Measurements from ENCODE around the gene GNG14.
"Not testable (repeated sequence)": the region's sequence is repeated elsewhere in the genome, so short reads cannot be mapped to it uniquely, and the experiment has no call there.

GNG14 gene

DNA sequence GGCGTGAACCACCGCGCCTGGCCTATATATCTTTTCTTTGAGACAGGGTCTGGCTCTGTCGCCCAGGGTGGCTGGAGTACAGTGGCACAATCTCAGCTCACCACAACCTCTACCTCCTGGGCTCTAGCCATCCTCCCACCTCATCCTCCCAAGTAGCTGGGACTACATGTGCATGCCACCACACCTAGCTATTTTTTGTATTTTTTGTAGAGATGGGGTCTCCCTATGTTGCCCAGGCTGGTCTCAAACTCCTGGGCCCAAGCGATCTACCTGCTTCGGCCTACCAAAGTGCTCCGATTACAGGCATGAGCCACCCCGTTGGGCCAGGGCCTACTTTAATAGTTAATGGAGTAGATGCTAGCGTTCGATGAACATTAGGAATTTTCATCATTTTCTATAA, 32.5 kb downstream of the GNG14 start:
- TF ChIP-seq, protein P1, sequence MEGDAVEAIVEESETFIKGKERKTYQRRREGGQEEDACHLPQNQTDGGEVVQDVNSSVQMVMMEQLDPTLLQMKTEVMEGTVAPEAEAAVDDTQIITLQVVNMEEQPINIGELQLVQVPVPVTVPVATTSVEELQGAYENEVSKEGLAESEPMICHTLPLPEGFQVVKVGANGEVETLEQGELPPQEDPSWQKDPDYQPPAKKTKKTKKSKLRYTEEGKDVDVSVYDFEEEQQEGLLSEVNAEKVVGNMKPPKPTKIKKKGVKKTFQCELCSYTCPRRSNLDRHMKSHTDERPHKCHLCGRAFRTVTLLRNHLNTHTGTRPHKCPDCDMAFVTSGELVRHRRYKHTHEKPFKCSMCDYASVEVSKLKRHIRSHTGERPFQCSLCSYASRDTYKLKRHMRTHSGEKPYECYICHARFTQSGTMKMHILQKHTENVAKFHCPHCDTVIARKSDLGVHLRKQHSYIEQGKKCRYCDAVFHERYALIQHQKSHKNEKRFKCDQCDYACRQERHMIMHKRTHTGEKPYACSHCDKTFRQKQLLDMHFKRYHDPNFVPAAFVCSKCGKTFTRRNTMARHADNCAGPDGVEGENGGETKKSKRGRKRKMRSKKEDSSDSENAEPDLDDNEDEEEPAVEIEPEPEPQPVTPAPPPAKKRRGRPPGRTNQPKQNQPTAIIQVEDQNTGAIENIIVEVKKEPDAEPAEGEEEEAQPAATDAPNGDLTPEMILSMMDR (IDR thresholded peaks at IDR 0.05; ENCODE audit: borderline replicate concordance, insufficient read depth, low read depth, low read length), result no peak
- no peak overlapping the region for H3K4me3 ChIP-seq (ENCODE audit: low read depth, low read length)

DNA sequence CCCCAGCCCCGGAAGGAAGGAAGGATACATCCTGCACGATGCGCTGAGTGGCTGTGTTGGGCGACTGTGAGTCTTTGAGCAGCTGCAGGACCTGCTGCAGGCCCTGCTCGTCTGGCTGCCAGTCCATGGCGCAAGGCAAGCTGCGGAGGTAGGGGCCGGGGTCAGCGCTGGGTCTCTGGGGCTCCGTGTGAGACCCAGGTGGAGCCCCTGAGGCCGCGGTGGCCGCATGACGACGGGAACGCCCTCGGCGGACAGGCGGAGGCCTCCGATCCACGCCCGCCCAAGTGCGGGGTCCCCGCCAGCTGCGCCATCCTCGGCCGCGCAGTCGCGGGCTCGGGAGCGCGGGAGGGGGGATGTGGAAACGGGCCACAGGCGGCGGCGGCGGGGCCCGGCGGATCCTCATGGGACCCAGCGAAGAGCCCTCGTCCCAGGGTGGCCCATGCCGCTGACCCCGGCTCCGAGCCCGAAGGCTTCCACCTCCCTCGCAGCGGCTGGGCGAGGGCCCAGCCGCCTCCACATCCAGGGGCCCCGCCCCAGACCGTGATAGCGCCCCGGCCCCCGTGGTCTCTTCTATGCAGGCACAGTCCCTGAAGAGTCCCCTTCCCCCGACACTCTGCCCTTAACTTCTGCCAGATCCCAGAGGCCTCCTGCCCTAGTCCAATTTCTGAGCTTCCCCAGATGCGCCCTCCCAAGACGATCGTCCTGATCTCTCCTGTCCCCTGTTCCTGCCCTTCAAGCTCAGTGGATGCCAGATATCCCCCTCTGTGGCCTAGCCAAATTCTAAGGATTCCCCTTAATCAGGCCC, 33.3 kb downstream of the GNG14 start:
- TF ChIP-seq, protein P1 (IDR thresholded peaks at IDR 0.05; ENCODE audit: borderline replicate concordance, insufficient read depth, low read depth, low read length), result no peak
- peak overlapping the region; percentile 72 for H3K4me3 ChIP-seq (ENCODE audit: low read depth, low read length)

DNA sequence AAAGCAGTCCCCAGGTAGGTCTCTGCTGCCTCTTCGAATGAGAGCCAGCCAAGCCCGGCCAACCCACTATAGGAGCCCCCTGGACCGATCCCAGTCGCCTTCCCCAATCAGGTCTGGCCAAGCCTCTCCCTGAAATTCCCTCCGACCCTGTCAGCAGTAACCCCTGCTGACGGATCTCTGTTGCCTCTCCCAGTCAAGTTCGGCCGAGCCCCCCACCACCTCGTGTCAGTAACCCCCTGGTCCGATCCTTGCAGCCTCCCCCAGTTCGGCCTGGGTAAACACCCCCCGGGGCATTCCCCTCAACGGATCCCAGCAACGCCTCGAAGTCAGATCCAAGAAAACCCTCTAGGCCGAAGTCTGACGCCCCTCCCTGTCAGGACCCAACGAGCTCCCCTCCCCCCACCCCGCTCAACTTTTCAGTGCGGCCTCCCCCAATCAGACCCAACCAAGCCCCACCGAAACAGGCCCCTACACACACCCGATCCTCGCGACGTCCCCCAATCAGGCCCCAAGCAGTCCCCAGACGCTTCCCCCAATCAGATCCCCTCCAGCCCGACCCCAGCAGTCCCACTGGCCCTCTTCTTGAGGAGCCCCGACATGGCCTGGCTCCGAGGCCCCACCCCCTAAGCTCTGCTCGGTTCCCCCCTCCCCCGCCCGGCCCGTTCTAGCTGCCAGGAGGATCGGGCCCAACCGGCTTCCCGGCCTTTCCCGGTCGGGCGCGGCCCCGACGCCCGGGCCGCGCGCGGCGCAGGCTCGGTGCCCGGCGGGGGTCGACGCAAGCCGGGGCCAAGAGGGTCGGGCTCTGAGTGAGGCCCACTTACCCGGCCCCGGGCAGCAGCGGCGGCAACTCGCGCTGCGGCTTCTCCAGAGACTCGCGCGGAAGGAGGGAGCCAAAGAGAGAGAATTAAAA, 34.1 kb downstream of the GNG14 start:
- peak overlapping the region; percentile 72 for H3K4me3 ChIP-seq (ENCODE audit: low read depth, low read length)
- TF ChIP-seq, protein P1 (IDR thresholded peaks at IDR 0.05; ENCODE audit: borderline replicate concordance, insufficient read depth, low read depth, low read length), result no peak

DNA sequence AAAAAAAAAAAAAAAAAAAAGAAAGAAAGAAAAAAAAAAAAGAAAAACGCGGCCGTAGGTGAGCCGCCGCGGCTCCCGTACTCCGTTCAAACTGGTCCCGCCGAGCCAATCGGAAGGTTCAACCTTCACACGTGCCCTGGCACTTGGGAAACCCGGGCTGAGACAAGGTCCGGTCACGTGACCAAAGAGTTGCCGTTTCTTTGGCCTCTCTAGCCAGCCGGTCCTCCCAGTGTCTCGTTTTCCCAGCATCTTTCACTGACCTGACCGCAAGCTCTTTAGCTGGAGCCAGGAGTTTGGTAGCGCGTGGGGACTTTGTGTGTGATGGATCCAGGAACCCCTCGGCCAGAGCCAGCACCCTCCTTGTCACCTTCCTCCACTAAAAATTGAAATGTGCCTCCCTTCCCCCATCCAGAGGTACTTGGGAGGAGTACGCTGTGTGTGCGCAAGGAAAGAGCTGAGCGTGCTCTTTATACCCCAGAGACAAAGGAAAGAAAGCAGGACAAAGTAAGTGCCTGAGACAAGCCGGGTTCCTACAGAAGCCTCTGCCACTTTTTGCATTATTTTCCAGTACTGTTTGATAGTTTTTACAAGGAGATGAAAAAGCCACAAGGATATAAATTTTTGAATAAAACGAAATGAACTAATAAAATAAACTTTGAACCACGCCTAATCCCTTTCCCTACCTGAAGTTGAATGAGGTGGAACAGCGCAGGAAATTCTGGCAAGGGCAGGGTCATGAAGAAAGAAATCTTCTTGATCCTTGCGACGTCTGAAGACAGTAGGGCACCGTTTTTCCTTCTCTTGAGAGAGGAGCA, 35.0 kb downstream of the GNG14 start:
- H3K4me3 ChIP-seq (ENCODE audit: low read depth, low read length), result peak overlapping the region; percentile 72
- TF ChIP-seq, protein P1 (IDR thresholded peaks at IDR 0.05; ENCODE audit: borderline replicate concordance, insufficient read depth, low read depth, low read length), result no peak

DNA sequence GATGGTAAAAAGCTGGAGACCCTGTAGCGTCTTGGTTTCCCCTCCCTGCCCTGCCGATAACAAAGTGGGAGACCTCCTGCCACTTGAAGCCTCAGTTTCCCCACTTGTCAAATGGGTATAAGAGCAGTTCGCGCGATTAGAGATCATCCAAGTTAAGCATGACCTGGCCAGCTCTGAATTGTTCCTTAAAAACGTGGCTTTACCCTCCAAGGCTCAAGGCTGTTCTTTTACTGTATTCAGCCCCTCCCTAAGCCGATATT, 35.5 kb downstream of the GNG14 start:
- peak overlapping the region; percentile 72 for H3K4me3 ChIP-seq (ENCODE audit: low read depth, low read length)
- TF ChIP-seq, protein P1 (IDR thresholded peaks at IDR 0.05; ENCODE audit: borderline replicate concordance, insufficient read depth, low read depth, low read length), result no peak

DNA sequence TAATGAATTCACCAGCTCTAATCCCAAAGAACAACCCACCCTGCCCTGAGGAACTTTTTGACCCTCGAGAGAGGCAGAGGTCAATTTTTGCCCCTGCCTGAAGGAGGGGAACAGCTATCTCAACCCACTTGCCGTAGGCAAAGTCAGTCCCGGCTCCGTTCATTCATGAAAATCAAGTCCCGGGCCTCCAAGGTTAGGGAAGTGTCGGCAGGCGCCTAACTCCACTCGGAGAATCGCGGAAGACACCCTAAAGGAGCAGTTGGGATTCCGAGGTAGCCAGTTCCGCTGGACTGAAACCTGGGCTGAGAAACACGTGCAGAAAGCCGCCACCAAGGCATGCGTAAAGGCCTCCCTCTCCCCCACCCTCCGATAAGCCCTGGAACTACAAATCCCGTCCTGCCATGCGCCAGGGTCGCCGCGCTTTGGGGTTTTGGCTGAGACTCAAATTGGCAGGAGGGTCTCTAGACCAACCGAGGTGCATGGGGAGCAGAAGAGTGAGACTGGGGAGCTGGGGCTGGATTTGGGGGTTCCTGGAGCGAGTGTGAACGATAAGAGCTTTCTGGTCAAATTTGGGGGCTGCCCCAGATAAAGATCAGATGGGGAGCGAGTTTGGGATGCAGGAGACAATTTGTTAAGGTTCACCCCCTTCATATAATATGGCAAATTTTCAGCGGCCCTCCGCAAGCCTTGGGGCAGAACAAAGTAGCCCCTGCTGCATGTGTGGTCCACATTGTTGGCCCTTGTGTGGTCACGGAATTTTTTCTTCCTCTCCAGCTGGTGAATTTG, 36.0 kb downstream of the GNG14 start, which contains the start of gene TNPO2:
TSS of gene TNPO2 (minus strand) at position 292 of the 786 bp plus-strand sequence. CDS start 2,955 bp downstream, outside the sequence.
- TF ChIP-seq, protein P1 (IDR thresholded peaks at IDR 0.05; ENCODE audit: borderline replicate concordance, insufficient read depth, low read depth, low read length), result no peak
- peak within 1 kb of the TSS; percentile 72 for H3K4me3 ChIP-seq (ENCODE audit: low read depth, low read length)

DNA sequence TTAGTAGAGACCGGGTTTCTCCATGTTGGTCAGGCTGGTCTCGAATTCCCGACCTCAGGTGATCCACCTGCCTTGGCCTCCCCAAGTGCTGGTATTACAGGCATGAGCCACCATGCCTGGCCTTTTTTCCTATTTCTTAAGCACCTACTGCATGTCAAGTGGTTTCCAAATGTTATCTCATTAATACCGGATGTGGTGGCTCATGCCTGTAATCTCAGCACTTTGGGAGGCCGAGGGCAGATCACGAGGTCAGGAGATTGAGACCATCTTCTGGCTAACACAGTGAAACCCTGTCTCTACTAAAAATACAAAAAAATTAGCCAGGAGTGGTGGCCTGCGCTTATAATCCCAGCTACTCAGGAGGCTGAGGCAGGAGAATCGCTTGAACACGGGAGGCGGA, 37.8 kb downstream of the GNG14 start:
- H3K4me3 ChIP-seq (ENCODE audit: low read depth, low read length), result not testable (repeated sequence)

Data from GM12875 (cell line).